ENCODE data around the gene LRMDA. TPM values are rescaled to one million over a fixed set of nuclear protein-coding genes. Genes with fewer than 3 reads are reported as not detected.

The LRMDA gene
- total and polyA plus RNA-seq, 2 of the 4 experiments (the other 2 are of a cell fraction) = 0.07 TPM; not detected in 1

DNA sequence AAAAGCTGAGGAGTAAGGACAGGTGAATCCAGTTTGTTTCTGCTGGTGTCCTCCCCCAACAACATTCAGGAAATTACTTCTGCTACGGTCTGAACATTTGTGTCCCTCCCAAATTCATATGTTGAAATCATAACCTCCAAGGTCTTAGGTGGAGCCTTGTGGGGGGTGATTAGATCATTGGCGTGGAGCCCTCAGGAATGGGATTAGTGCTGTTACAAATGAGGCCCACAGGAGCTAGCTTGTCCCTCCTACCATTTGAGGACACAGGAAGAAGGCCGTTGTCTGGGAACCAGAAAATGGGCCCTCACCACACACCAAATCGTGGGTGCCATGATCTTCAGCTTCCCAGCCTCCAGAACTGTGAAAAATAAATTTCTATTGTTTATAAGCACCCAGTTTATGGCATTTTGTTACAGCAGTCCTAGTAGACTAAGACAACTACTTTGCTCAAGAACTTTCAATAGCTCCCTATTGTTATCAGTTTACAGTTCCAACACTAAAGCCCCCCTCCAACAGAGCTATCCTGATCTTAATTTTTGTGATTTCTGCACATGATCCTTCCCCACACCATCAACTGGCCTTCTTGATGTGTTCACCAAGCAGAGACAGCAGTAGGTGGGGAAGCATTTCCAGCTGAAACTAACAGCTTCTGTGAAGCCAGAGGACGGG lies 2.1 kb upstream of the LRMDA start:
- ChIA-PET POLR2A (ENCODE audit: unreplicated experiment) (no interaction called here), CTCF (interaction anchor here (0.6 to 1.0 kb wide), 2 partner anchors 8 to 14 kb away, joined by 3 read pairs; no protein-coding TSS in a partner anchor)
- TF ChIP-seq ELK1 (IDR thresholded peaks at IDR 0.05; ENCODE audit: borderline replicate concordance, low read depth, low read length) (no peak), SMC3 (IDR thresholded peaks at IDR 0.05; ENCODE audit: low read depth, low read length) (no peak), CHD1 (IDR thresholded peaks at IDR 0.05; ENCODE audit: low read depth, low read length) (no peak), USF2 (IDR thresholded peaks at IDR 0.05; ENCODE audit: low read depth, low read length) (no peak), CEBPB (IDR thresholded peaks at IDR 0.05; ENCODE audit: low read depth, low read length) (no peak), RCOR1 (IDR thresholded peaks at IDR 0.05; ENCODE audit: insufficient replicate concordance, low read length) (no peak), NFE2L2 (IDR thresholded peaks at IDR 0.05; ENCODE audit: low read depth, low read length) (no peak)
- TF ChIP-seq, protein P1, sequence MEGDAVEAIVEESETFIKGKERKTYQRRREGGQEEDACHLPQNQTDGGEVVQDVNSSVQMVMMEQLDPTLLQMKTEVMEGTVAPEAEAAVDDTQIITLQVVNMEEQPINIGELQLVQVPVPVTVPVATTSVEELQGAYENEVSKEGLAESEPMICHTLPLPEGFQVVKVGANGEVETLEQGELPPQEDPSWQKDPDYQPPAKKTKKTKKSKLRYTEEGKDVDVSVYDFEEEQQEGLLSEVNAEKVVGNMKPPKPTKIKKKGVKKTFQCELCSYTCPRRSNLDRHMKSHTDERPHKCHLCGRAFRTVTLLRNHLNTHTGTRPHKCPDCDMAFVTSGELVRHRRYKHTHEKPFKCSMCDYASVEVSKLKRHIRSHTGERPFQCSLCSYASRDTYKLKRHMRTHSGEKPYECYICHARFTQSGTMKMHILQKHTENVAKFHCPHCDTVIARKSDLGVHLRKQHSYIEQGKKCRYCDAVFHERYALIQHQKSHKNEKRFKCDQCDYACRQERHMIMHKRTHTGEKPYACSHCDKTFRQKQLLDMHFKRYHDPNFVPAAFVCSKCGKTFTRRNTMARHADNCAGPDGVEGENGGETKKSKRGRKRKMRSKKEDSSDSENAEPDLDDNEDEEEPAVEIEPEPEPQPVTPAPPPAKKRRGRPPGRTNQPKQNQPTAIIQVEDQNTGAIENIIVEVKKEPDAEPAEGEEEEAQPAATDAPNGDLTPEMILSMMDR (conservative IDR thresholded peaks at IDR 0.05; ENCODE audit: low read depth, low read length) = no peak
- Histone ChIP-seq H2AK9ac (replicated peaks; ENCODE audit: low read depth, low read length, poor library complexity) (no peak overlapping the region), H3K36me3 (ENCODE audit: control insufficient read depth, insufficient read depth, low read length) (no peaks in the 10 kb centered on the region), H3K56ac (ENCODE audit: extremely low read depth, insufficient read depth, low read length) (no peak overlapping the region), H4K91ac (ENCODE audit: insufficient read depth, low read depth, low read length) (no peak overlapping the region), H3K14ac (replicated peaks; ENCODE audit: low read depth, low read length) (no peak overlapping the region), H3K27me3 (ENCODE audit: control insufficient read depth, insufficient read depth, low read length) (peaks cover 17% of the 10 kb centered on the region), H3K79me1 (ENCODE audit: low read depth in 1 of 2, low read length in 2 of 2) (no peaks in the 10 kb centered on the region), H2BK20ac (ENCODE audit: low read depth, low read length) (no peak overlapping the region), H3K4ac (ENCODE audit: low read depth, low read length) (no peak overlapping the region), H2AK5ac (ENCODE audit: low read depth, low read length) (no peak overlapping the region), H3K18ac (ENCODE audit: low read depth, low read length) (no peak overlapping the region), H3K9me1 (ENCODE audit: insufficient read depth, low read length) (no peaks in the 10 kb centered on the region), H3K4me1 (ENCODE audit: control insufficient read depth, insufficient read depth, low read length) (peaks cover 6% of the 10 kb centered on the region; the same call in 1 of the 2 replicates), H3K4me3 (ENCODE audit: insufficient read depth, low read depth, low read length) (no peak overlapping the region), H4K8ac (ENCODE audit: low read depth in 2 of 2, low read length in 2 of 2) (no peak overlapping the region; a peak in 1 of 4 replicates), H3K4me2 (ENCODE audit: low read depth, low read length) (no peak overlapping the region), H2BK5ac (ENCODE audit: low read depth, low read length, poor library complexity, severe bottlenecking) (no peak overlapping the region), H2BK15ac (ENCODE audit: low read depth, low read length) (no peak overlapping the region), H3K27ac (ENCODE audit: insufficient read depth, low read length) (no peak overlapping the region), H2BK120ac (ENCODE audit: low read depth, low read length) (no peak overlapping the region), H3K23ac (ENCODE audit: low read depth, low read length) (no peak overlapping the region), H4K5ac (ENCODE audit: low read depth, low read length) (no peak overlapping the region), H4K20me1 (ENCODE audit: insufficient read depth, low read length) (no peaks in the 10 kb centered on the region), H3K9me3 (ENCODE audit: control insufficient read depth, insufficient read depth, low read length) (no peaks in the 10 kb centered on the region), H3K9ac (ENCODE audit: low read depth, low read length) (no peak overlapping the region), H2AFZ (replicated peaks; ENCODE audit: low read length, poor library complexity) (no peak overlapping the region)
- 100% methylated on average over 1 of the region's 5 CpGs; no CpG with 5 or more reads in 1 of the 2 experiments for WGBS, 2 experiments (ENCODE audit: extremely low coverage in 2 of 2, insufficient read length in 1 of 2)
- in situ Hi-C loops (cut with MboI; ENCODE audit: low sequenced_read_pairs) = no loop called here
- BruUV-seq (replicated peaks) = no TSS peak
- intact Hi-C loops (cut with micrococcal nuclease) = no loop called here
- dilution Hi-C loops (cut with HindIII; ENCODE audit: low sequenced_read_pairs, unreplicated experiment) = no loop called here
- ATAC-seq (ENCODE audit: low read depth) (no peak), DNase-seq (no peak)

Data from IMR-90 (cell line).